ENCODE measurements around the gene SUCLG2. TPM values are rescaled to one million over a fixed set of nuclear protein-coding genes. Genes with fewer than 3 reads are reported as not detected.

SUCLG2 gene
- polyA plus RNA-seq, 1 donor (not counting 4 experiments of a cell fraction or from before 2014, with no cell fraction given), result 26.7 TPM

- TF ChIP-seq CTCF (optimal IDR thresholded peaks at IDR 0.05 in 1 of 3, IDR thresholded peaks at IDR 0.05 in 1 of 3, conservative IDR thresholded peaks at IDR 0.05 in 1 of 3; ENCODE audit: extremely low read depth in 1 of 3, insufficient read depth in 2 of 3, low read length in 3 of 3) (no peak), EZH2 (IDR thresholded peaks at IDR 0.05; ENCODE audit: low read length) (no peak)
- Histone ChIP-seq H3K9me1 (ENCODE audit: control insufficient read depth, extremely low read depth, insufficient read depth, low read length) (no peaks in the 10 kb centered on the region), H3K9ac (ENCODE audit: control insufficient read depth, extremely low read depth, insufficient read depth, low read length) (no peak overlapping the region), H3K9me3 (ENCODE audit: control insufficient read depth, low read depth, low read length) (no peaks in the 10 kb centered on the region), H3K36me3 (ENCODE audit: control insufficient read depth in 2 of 2, extremely low read depth in 1 of 2, insufficient read depth in 2 of 2, low read length in 2 of 2) (peaks cover 0 to 5% of the 10 kb centered on the region in 2 experiments), H2AFZ (ENCODE audit: control insufficient read depth, low read length) (no peak overlapping the region), H3K4me1 (ENCODE audit: control insufficient read depth, extremely low read depth, insufficient read depth, low read length) (peaks cover 25% of the 10 kb centered on the region), H3K79me2 (ENCODE audit: control insufficient read depth, insufficient read depth, low read length) (no peaks in the 10 kb centered on the region), H4K20me1 (ENCODE audit: control insufficient read depth, extremely low read depth, insufficient read depth, low read length) (no peaks in the 10 kb centered on the region), H3K4me3 (ENCODE audit: control insufficient read depth in 2 of 3, extremely low read depth in 1 of 3, insufficient read depth in 2 of 3, low read depth in 1 of 3, low read length in 3 of 3) (no peak overlapping the region), H3K27ac (ENCODE audit: control insufficient read depth, insufficient read depth, low read length) (no peak overlapping the region), H3K4me2 (ENCODE audit: control insufficient read depth, extremely low read depth, insufficient read depth, low read depth, low read length) (no peak overlapping the region), H3K27me3 (ENCODE audit: control insufficient read depth, extremely low read depth, insufficient read depth, low read length) (no peaks in the 10 kb centered on the region)
- FAIRE-seq, result peak; percentile 86
- dilution Hi-C loops (cut with MboI; ENCODE audit: extremely low pct_ligation_motif_present, low sequenced_read_pairs), result no loop called here
- DNase-seq (ENCODE audit: low read depth, low spot score), result peak; percentile 13
Measured at GRCh38 chr3:67526246-67526645, 128.2 kb downstream of the SUCLG2 start.

- Histone ChIP-seq H3K9me1 (ENCODE audit: control insufficient read depth, extremely low read depth, insufficient read depth, low read length) (no peaks in the 10 kb centered on the region), H3K4me3 (ENCODE audit: control insufficient read depth in 2 of 3, extremely low read depth in 1 of 3, insufficient read depth in 2 of 3, low read depth in 1 of 3, low read length in 3 of 3) (no peak overlapping the region), H3K9ac (ENCODE audit: control insufficient read depth, extremely low read depth, insufficient read depth, low read length) (no peak overlapping the region), H3K4me1 (ENCODE audit: control insufficient read depth, extremely low read depth, insufficient read depth, low read length) (peaks cover 12% of the 10 kb centered on the region), H3K4me2 (ENCODE audit: control insufficient read depth, extremely low read depth, insufficient read depth, low read depth, low read length) (no peak overlapping the region), H4K20me1 (ENCODE audit: control insufficient read depth, extremely low read depth, insufficient read depth, low read length) (no peaks in the 10 kb centered on the region), H3K79me2 (ENCODE audit: control insufficient read depth, insufficient read depth, low read length) (no peaks in the 10 kb centered on the region), H3K9me3 (ENCODE audit: control insufficient read depth, low read depth, low read length) (no peaks in the 10 kb centered on the region), H2AFZ (ENCODE audit: control insufficient read depth, low read length) (no peak overlapping the region), H3K36me3 (ENCODE audit: control insufficient read depth in 2 of 2, extremely low read depth in 1 of 2, insufficient read depth in 2 of 2, low read length in 2 of 2) (peaks cover 0 to 5% of the 10 kb centered on the region in 2 experiments), H3K27me3 (ENCODE audit: control insufficient read depth, extremely low read depth, insufficient read depth, low read length) (no peaks in the 10 kb centered on the region), H3K27ac (ENCODE audit: control insufficient read depth, insufficient read depth, low read length) (no peak overlapping the region)
- FAIRE-seq (peak; percentile 78), DNase-seq (ENCODE audit: low read depth, low spot score) (no peak)
- TF ChIP-seq CTCF (optimal IDR thresholded peaks at IDR 0.05 in 1 of 3, IDR thresholded peaks at IDR 0.05 in 1 of 3, conservative IDR thresholded peaks at IDR 0.05 in 1 of 3; ENCODE audit: extremely low read depth in 1 of 3, insufficient read depth in 2 of 3, low read length in 3 of 3) (no peak), EZH2 (IDR thresholded peaks at IDR 0.05; ENCODE audit: low read length) (no peak)
- dilution Hi-C loops (cut with MboI; ENCODE audit: extremely low pct_ligation_motif_present, low sequenced_read_pairs), result no loop called here
Measured at GRCh38 chr3:67524046-67524445, 130.4 kb downstream of the SUCLG2 start.
